HFF-Myc (cell line): ENCODE data around the gene PTPN1.

Source experiments
- DNase-seq: peaks from one replicate; pipeline ENCODE4 v3.0.0-alpha.2; 2011; ENCODE audit warnings: low read depth; ENCODE audit errors: extremely low read depth
- H3K4me3 ChIP-seq: replicated peaks from 2 replicates; pipeline ENCODE4 v1.5.1; 2011; ENCODE audit warnings: low read depth, mild to moderate bottlenecking, control low read depth, low read length
- TF ChIP-seq, protein P1 (sequence below): IDR thresholded peaks from 2 replicates; pipeline ENCODE4 v1.5.1; 2012; ENCODE audit warnings: mild to moderate bottlenecking, low read depth, low read length, control low read depth; ENCODE audit errors: missing control alignments

Gene PTPN1

DNA sequence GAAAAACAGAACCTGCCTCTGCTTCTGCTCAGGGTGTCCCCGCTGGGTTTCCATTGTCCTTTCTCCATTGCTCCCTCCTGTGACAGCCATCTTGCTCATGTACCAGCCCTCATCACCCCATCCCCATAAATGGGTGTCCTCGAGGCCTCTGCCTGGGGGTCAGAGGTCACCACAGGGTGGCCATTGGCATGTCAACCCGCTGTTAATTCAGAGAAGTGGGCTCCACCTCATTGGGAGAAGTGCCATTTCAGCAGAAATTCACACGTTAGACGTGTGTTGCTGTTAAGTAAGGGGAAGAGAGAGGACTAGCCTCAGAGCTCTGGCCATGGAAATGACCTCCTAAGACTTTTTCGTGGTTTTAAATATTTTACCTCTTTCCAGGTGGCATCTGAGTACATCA is 71.9 kb downstream of the PTPN1 start:
- no peak overlapping the region for H3K4me3 ChIP-seq
- TF ChIP-seq, protein P1, sequence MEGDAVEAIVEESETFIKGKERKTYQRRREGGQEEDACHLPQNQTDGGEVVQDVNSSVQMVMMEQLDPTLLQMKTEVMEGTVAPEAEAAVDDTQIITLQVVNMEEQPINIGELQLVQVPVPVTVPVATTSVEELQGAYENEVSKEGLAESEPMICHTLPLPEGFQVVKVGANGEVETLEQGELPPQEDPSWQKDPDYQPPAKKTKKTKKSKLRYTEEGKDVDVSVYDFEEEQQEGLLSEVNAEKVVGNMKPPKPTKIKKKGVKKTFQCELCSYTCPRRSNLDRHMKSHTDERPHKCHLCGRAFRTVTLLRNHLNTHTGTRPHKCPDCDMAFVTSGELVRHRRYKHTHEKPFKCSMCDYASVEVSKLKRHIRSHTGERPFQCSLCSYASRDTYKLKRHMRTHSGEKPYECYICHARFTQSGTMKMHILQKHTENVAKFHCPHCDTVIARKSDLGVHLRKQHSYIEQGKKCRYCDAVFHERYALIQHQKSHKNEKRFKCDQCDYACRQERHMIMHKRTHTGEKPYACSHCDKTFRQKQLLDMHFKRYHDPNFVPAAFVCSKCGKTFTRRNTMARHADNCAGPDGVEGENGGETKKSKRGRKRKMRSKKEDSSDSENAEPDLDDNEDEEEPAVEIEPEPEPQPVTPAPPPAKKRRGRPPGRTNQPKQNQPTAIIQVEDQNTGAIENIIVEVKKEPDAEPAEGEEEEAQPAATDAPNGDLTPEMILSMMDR = no peak
- no peak for DNase-seq

DNA sequence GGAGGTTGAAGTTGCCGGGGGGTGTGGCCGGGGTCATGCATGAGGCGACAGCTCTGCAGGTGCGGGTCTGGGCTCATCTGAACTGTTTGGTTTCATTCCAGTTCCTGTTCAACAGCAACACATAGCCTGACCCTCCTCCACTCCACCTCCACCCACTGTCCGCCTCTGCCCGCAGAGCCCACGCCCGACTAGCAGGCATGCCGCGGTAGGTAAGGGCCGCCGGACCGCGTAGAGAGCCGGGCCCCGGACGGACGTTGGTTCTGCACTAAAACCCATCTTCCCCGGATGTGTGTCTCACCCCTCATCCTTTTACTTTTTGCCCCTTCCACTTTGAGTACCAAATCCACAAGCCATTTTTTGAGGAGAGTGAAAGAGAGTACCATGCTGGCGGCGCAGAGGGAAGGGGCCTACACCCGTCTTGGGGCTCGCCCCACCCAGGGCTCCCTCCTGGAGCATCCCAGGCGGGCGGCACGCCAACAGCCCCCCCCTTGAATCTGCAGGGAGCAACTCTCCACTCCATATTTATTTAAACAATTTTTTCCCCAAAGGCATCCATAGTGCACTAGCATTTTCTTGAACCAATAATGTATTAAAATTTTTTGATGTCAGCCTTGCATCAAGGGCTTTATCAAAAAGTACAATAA is 72.5 kb downstream of the PTPN1 start:
- TF ChIP-seq, protein P1 = no peak
- H3K4me3 ChIP-seq = no peak overlapping the region
- DNase-seq = no peak

DNA sequence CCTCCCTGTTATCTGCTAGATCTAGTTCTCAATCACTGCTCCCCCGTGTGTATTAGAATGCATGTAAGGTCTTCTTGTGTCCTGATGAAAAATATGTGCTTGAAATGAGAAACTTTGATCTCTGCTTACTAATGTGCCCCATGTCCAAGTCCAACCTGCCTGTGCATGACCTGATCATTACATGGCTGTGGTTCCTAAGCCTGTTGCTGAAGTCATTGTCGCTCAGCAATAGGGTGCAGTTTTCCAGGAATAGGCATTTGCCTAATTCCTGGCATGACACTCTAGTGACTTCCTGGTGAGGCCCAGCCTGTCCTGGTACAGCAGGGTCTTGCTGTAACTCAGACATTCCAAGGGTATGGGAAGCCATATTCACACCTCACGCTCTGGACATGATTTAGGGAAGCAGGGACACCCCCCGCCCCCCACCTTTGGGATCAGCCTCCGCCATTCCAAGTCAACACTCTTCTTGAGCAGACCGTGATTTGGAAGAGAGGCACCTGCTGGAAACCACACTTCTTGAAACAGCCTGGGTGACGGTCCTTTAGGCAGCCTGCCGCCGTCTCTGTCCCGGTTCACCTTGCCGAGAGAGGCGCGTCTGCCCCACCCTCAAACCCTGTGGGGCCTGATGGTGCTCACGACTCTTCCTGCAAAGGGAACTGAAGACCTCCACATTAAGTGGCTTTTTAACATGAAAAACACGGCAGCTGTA is 73.4 kb downstream of the PTPN1 start:
- TF ChIP-seq, protein P1 = no peak
- no peak overlapping the region for H3K4me3 ChIP-seq
- no peak for DNase-seq

DNA sequence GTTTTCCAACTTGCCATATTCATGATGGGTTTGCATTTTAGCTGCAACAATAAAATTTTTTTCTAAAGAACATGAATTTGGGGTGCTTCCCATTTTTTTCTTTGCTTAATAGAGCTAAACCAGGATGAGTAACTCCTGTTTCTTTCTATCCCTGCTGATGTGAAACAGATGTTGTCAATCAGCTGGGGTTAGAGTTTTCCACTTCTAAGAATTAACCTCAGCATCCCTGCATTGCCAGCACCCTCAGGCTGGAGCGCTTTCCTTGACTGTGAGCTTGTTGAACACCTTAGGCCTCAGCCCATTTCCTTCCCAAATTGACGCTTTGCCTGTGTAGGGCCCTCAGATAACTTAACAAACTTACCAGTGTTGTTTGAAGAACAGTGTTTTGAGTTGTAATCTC is 74.5 kb downstream of the PTPN1 start:
- no peak for DNase-seq
- H3K4me3 ChIP-seq = no peak overlapping the region
- TF ChIP-seq, protein P1 = no peak

DNA sequence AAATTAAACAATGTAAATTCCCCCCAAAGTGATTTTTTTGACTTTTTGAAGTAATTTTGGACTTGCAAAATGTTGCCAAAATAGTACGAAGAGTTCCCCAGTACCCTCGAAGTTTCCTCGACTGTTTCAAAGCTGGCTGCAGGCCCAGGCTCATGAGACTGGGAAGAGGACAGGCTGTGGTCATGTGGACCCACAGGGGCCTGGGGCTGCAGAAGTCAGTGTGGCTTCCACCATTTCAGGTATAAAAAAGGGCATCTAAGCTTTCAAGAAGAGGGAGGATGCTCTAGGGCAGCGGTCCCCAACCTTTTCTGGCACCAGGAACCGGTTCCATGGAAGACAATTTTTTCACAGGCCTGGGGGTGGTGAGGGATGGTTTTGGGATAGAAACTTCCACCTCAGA is 75.0 kb downstream of the PTPN1 start:
- TF ChIP-seq, protein P1 = no peak
- no peak overlapping the region for H3K4me3 ChIP-seq
- DNase-seq = no peak

DNA sequence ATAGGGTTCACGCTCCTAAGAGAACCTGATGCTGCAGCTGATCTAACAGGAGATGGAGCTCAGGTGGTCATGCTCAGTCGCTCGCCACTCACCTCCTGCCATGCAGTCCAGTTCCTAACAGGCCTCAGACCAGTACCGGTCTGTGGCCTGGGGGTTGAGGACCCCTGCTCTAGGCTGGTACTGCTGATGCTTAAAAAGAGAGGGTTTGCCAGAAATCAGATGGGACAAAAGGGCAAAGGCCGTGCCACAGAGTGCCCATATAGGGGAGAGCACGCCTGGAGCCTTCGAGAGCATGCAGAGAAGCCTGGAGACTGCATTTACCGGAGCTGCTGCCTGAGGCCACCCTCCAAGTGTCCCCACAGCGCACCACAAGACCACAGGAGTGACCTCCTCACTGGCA is 75.5 kb downstream of the PTPN1 start:
- TF ChIP-seq, protein P1 = no peak
- no peak overlapping the region for H3K4me3 ChIP-seq
- no peak for DNase-seq
